GM19099 (cell line): ENCODE data around the gene TEKTIP1.

Source experiments
- POLR2A ChIP-seq: IDR thresholded peaks from 3 replicates; pipeline ENCODE4 v1.6.1; 2011; ENCODE audit warnings: low read depth; ENCODE audit not compliant: insufficient read length; ENCODE audit errors: extremely low read depth

TEKTIP1 gene

GRCh38 chr19:3516675-3517207 lies 22.2 kb upstream of the TEKTIP1 start:
- TF ChIP-seq POLR2A: no peak

- TF ChIP-seq POLR2A: no peak
These were observed 21.3 kb upstream of the TEKTIP1 start for GRCh38 chr19:3517638-3518037.

GRCh38 chr19:3518255-3518654 lies 20.7 kb upstream of the TEKTIP1 start:
- no peak for TF ChIP-seq POLR2A

- TF ChIP-seq POLR2A: no peak
These were observed 20.3 kb upstream of the TEKTIP1 start for GRCh38 chr19:3518659-3519058.

- no peak for TF ChIP-seq POLR2A
These were observed 19.8 kb upstream of the TEKTIP1 start for GRCh38 chr19:3519126-3519525.

GRCh38 chr19:3520166-3521103 lies 18.5 kb upstream of the TEKTIP1 start:
- TF ChIP-seq POLR2A: no peak

GRCh38 chr19:3521104-3521445 lies 17.9 kb upstream of the TEKTIP1 start:
- TF ChIP-seq POLR2A: no peak

GRCh38 chr19:3522421-3523360 lies 16.3 kb upstream of the TEKTIP1 start:
- no peak for TF ChIP-seq POLR2A

GRCh38 chr19:3523361-3524077 lies 15.5 kb upstream of the TEKTIP1 start:
- no peak for TF ChIP-seq POLR2A

- no peak for TF ChIP-seq POLR2A
These were observed 14.7 kb upstream of the TEKTIP1 start for GRCh38 chr19:3524078-3524842.

- no peak for TF ChIP-seq POLR2A
These were observed 14.0 kb upstream of the TEKTIP1 start for GRCh38 chr19:3524904-3525451.

- no peak for TF ChIP-seq POLR2A
These were observed 12.3 kb upstream of the TEKTIP1 start for GRCh38 chr19:3526507-3527237.

GRCh38 chr19:3527238-3527910 lies 11.6 kb upstream of the TEKTIP1 start:
- no peak for TF ChIP-seq POLR2A

GRCh38 chr19:3528080-3528479 lies 10.9 kb upstream of the TEKTIP1 start:
- no peak for TF ChIP-seq POLR2A
